Mammary epithelial cell (primary cell): ENCODE results near the gene CLEC18B.
"Not testable (repeated sequence)": the region's sequence is repeated elsewhere in the genome, so short reads cannot be mapped to it uniquely, and the experiment has no call there.

Experiments used
- CTCF ChIP-seq, 2 donors: IDR thresholded peaks in 1 of 2; conservative IDR thresholded peaks in 1 of 2; 2 replicates each; pipeline ENCODE4 v1.5.1; 2011 to 2012; ENCODE audit warnings: inconsistent platforms in 2 of 2, low read length in 2 of 2, mild to moderate bottlenecking in 2 of 2, control low read depth in 1 of 2, low read depth in 1 of 2; ENCODE audit not compliant: insufficient read depth in 1 of 2; ENCODE audit errors: extremely low read depth in 1 of 2
- EZH2 ChIP-seq: IDR thresholded peaks from 2 replicates; pipeline ENCODE4 v1.6.1; 2012; ENCODE audit warnings: low read length, inconsistent platforms, borderline replicate concordance

- not testable (repeated sequence) for TF ChIP-seq CTCF (conservative IDR thresholded peaks at IDR 0.05 in 1 of 2, IDR thresholded peaks at IDR 0.05 in 1 of 2; ENCODE audit: extremely low read depth in 1 of 2, insufficient read depth in 1 of 2, low read depth in 1 of 2, low read length in 2 of 2); EZH2
Observed at GRCh38 chr16:74410057-74410957, 11.0 kb downstream of the CLEC18B start.
